Measurements from ENCODE around the gene LILRB2.
"Not testable (repeated sequence)": the region's sequence is repeated elsewhere in the genome, so short reads cannot be mapped to it uniquely, and the experiment has no call there.

LILRB2 gene

DNA sequence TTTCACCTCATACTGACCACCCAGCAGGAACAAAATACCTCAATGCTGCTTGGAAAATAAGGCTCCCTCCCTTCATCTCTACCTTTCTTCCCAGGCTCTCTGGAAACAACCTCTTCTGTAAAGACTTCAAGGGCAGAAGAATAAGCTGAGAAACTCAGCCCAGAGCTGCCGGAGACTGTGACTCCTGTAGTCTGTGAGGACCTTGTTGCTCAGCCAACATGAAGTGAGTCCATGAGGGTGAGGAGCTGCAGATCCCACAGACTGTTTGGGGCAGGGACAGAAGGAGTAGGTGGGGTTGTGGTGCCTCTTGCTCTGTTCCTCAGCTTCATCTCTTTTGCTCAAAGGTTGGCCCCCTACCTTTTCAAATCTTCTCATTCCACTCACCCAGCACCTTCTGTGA lies 24.2 kb upstream of the LILRB2 start:
- ATAC-seq: no peak
- DNase-seq: no peak

- DNase-seq (no peak), ATAC-seq (no peak)
These were observed 21.3 kb upstream of the LILRB2 start for GRCh38 chr19:54302257-54302656.

- DNase-seq (no peak), ATAC-seq (no peak)
These were observed 18.6 kb upstream of the LILRB2 start for GRCh38 chr19:54299515-54299914.

DNA sequence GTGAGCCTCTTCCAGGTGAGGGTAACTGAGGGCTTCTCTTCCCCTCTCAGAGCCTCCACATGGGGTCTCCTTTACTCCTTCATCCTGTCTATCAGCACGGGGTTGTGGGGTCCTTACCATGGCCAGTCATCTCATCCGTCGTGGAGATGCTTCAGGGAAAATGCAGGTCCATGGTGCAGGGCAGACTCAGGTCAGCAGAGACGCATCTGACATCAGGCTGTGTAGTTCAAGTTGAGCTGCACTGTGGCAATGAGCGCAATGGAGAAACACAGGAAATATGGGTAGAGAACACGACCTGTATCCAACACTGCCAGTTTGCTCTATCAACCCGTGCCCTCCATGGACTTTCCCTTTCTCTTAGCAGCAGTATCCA lies 18.2 kb upstream of the LILRB2 start:
- no peak for ATAC-seq
- no peak for DNase-seq

DNA sequence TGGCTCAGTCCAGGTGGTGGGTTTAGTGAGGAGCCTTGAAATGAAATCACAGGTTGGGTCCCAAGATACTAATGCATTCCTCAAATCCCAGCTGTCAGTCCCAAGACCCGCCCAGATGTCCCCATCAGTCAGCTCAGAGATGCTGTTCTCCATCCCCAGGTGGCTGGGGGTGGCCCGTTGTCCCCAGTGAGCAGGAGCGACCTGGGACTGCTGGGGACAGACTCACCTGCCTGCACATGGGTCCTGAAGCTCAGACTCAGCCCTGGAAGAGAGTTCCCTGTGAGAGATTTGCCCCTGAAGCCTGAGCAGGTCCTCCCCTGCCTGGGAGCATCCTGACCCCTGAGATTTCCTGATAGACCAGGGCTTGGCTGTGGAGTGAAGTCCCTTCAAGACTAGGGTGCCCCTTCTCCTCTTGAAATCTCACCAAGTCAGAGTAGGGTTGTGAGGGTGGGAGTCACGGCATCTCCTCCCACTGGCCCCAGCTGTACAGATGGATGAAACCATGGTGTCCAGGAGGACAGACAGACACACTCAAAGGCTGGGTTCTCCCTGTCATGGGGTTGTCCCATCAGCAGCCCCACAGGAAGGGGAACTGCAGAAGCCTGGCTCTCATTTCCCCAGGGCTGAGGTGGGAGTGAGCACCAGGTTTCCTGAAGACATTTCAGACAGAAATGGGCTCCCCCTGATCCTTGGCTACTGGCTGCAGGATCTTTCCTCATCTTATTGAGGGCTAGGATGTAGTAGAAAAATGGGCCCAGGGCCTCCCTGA lies 17.6 kb upstream of the LILRB2 start:
- DNase-seq (no peak), ATAC-seq (no peak)

GRCh38 chr19:54297759-54298305 lies 16.9 kb upstream of the LILRB2 start:
- DNase-seq: no peak
- ATAC-seq: no peak

DNA sequence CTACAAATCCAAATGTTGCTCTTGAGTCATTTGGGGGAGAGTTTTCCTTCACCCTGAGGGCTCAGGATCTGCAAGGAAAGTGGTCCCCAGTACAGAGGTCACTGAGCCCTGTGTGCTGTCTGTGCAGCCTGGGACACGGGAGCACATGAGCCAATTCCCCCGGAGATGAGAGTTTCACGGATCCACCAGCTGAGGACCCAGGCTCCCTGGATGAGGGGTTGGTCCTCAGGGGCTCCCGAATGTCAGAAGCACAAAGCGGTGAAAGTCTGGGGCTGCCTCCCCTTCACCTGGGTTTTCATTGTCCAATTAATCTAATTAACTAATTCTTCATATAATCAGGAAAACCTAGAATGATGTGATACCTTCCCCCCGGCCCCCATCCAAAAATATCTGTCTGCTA lies 13.6 kb upstream of the LILRB2 start:
- ATAC-seq: no peak
- DNase-seq: no peak

- not testable (repeated sequence) for DNase-seq, ATAC-seq
These were observed 8.2 kb upstream of the LILRB2 start for GRCh38 chr19:54289160-54289559.

- no peak for DNase-seq
- no peak for ATAC-seq
These were observed 6.5 kb upstream of the LILRB2 start for GRCh38 chr19:54287456-54287855.

- DNase-seq, ATAC-seq: not testable (repeated sequence)
These were observed 5.4 kb upstream of the LILRB2 start for GRCh38 chr19:54286283-54286682.

DNA sequence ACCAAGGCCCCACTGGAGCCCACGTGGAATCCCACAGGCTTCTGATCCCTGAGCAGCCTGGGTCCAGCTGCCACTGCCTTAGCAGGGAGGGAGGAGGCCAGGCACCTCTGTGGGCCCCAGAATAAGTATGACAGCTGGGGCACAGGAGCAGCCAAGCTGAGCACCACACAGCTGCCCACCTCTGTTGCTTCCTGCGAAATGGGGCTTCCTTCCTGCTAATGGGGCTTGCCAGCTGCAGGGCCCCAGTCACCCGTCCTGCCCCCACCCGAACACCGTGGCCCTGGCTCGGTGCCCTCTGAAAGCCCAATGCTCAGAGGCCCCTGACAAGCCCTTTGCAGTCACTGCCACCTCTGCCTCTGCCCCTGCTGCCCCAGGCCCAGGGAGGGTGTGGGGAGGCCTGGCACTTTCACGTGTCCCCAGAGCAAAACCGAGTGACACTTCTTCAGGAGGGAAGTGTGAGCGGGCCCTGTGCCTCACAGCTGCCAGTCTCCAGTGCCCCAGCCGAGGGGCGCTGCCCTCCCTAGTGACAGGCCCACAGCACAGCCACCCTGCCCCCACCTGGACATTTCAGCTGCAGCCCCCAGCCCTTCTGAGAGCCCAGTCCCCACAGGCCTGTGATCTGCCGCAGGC lies 4.6 kb upstream of the LILRB2 start:
- peak; percentile 34 for ATAC-seq
- DNase-seq: not testable (repeated sequence)

DNA sequence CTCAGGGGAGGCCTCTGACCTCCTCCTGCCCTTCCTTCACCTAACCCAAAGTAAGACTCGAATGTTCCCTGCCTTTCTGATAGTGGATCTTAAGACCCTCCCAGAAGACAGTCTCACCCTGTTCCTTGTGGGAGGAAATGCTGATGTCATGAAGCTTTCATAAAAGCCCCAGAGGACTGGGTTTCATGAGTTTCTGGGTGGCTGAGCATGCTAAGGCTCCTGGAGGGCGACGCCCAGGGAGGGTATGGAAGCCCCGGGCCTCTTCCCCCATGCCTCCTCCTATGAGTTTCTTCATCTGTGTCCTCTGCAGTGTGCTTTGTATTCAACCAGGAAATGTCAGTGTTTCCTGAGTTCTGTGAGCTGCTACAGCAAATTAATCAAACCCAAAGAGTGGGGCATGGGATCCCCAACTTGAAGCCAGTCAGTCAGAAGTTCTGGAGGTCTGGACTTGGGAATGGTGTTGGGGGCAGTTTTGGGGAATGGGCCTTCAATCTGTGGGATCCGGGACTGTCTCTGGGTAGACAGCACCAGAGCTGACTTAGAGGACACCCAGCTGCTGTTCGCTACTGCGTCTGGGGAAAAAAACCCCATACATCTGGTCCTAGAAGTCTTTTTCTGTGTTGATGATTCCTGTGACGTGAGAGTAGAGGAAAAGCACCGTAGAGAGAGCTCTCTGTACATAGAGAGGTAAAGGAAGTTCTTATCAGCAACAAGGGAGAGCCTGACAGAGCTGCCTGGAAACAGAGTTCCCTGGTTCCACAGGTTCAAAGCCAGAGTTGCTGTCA lies 2.0 kb upstream of the LILRB2 start:
- DNase-seq: no peak
- ATAC-seq: no peak

DNA sequence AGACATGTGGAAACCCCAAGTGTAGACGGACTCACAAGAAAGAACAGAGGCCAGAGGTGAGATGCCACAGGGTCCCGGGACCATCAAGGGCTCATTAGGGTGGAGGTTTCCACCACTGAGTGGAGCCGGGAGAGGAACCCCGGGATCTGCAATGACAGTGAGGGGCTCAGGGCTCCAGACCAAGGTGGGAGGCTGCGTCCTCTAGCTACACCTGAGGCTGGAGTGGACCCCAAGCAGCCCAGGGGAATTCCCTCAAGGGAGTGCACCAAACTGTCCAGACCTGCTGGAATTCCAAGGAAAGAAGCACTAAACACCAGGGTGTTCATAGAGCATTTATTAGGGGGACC lies 792 bp upstream of the LILRB2 start:
- DNase-seq, ATAC-seq: not testable (repeated sequence)

DNA sequence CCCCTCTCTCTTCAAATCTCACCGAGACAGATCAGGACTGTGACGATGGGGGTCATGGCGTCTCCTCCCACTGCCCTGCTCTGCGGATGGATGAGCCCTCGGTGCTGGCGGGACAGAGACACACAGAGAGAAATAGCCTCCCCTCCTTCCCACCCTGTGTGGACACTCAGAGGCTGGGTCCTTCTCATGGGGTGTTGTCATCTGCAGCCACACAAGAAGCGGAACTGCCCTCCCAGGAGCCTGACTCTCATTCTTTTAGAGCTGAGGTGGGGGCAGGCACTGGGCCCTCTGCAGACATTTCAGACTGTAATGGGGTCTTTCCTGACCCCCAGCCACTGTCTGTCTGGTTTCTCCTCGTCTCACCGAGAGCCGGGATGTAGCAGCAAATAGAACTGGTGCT lies 469 bp downstream of the LILRB2 start:
- ATAC-seq, DNase-seq: not testable (repeated sequence)

- not testable (repeated sequence) for ATAC-seq, DNase-seq
These were observed 885 bp downstream of the LILRB2 start for GRCh38 chr19:54280025-54280424.

- ATAC-seq (no peak), DNase-seq (no peak)
These were observed 1.4 kb downstream of the LILRB2 start for GRCh38 chr19:54279406-54279962.

DNA sequence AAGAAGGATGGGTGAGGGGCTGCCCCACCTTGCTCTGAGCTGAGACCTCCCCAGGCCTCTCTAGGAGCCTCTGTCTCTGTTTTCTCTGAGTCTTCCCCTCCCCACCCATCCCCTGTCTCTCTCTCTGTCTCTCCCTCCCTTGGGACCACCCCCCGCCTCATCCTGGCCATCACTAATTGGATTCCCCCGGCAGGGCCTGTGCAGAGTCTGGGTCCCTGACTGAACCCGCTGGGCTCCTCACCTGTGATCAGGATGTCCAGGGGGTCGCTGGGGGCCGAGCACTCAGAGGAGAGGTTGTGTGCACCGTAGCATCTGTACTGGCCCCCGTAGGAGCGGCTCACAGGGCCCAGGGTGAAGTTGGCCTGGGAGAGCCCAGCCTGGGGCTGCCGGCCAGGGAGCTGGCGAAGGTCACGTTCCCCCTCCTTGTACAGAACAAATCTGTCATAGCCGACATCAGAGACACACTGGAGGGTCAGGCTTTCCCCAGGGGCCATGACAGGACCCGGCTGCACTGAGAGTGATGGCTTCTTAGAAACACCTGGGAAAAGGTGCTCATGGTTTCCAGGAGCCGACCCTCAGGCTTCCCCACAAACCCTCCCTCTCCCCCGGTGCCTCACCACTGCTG lies 2.2 kb downstream of the LILRB2 start:
- not testable (repeated sequence) for DNase-seq, ATAC-seq

GRCh38 chr19:54278056-54278455 lies 2.9 kb downstream of the LILRB2 start:
- ATAC-seq, DNase-seq: not testable (repeated sequence)

DNA sequence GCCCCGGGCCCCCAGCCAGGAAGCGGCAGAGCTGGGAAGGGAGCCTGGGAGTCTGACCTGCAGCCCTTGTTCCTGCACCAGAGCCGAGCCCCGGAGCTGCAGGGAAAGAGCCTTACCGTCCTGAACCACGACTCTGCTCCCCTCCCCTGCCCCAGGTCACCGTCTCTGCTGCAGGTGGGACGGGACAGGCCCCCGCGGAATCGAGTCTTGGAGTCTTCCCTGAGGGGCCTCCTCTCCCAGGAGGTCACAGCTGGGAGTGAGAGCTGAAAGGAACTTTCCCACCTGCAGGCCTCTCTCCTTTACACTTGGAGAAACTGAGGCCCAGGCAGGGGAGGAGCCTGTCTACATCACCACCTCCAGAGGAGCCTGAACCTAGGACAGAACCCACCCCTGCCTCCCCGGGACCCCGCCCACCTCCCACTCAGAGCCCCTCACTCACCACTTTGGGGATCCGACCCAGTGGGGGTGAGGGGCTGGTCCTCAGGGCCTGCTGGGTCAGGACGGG lies 3.7 kb downstream of the LILRB2 start:
- not testable (repeated sequence) for ATAC-seq, DNase-seq

GRCh38 chr19:54275951-54276350 lies 5.0 kb downstream of the LILRB2 start:
- DNase-seq: no peak
- no peak for ATAC-seq

- ATAC-seq, DNase-seq: not testable (repeated sequence)
These were observed 6.4 kb downstream of the LILRB2 start for GRCh38 chr19:54274516-54274915.

DNA sequence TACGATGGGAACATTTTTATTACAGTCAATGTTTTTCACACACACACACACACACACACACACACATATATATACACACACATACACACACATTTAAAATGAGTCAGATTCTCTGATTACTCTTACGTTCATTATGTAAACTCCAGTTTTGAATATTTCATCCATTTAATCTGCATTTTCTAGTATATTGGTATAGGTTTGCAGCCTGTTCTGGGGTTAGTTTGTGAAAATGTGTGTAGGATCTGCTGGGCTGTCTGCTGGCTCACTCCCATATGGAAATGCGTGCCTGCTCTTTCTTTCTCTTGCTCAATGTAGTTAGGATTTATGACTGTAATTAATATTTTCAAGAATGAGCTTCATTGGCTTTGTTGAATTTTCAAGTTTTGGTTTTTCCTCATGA lies 7.1 kb downstream of the LILRB2 start:
- no peak for ATAC-seq
- DNase-seq: no peak
